GDM1 (cell line): Measurements from ENCODE around the gene ZBTB20.

Experiments used
- DNase-seq: peaks from one replicate; lab custom pipeline; 2025; lab: John Stamatoyannopoulos, UW

Gene ZBTB20

GRCh38 chr3:114408736-114409670, 738.1 kb downstream of the ZBTB20 start:
- DNase-seq, result no peak

- DNase-seq, result no peak
Observed at GRCh38 chr3:114406922-114407321, 740.2 kb downstream of the ZBTB20 start.

- DNase-seq, result no peak
Observed at GRCh38 chr3:114406286-114406685, 740.8 kb downstream of the ZBTB20 start.

- no peak for DNase-seq
Observed at GRCh38 chr3:114405202-114405990, 741.7 kb downstream of the ZBTB20 start.

GRCh38 chr3:114404590-114404989, 742.5 kb downstream of the ZBTB20 start:
- no peak for DNase-seq

GRCh38 chr3:114402838-114403237, 744.2 kb downstream of the ZBTB20 start:
- no peak for DNase-seq

GRCh38 chr3:114401346-114401745, 745.7 kb downstream of the ZBTB20 start:
- DNase-seq, result no peak

- no peak for DNase-seq
Observed at GRCh38 chr3:114400371-114400770, 746.7 kb downstream of the ZBTB20 start.

- no peak for DNase-seq
Observed at GRCh38 chr3:114394551-114394950, 752.5 kb downstream of the ZBTB20 start.

GRCh38 chr3:114393367-114394072, 753.6 kb downstream of the ZBTB20 start:
- DNase-seq, result no peak

- no peak for DNase-seq
Observed at GRCh38 chr3:114392831-114393230, 754.3 kb downstream of the ZBTB20 start.

GRCh38 chr3:114389156-114389555, 757.9 kb downstream of the ZBTB20 start:
- no peak for DNase-seq

GRCh38 chr3:114384558-114384903, 762.6 kb downstream of the ZBTB20 start:
- no peak for DNase-seq

- peak; percentile 46 for DNase-seq
Observed at GRCh38 chr3:114383875-114384557, 763.1 kb downstream of the ZBTB20 start.

- DNase-seq, result no peak
Observed at GRCh38 chr3:114380233-114380651, 766.8 kb downstream of the ZBTB20 start.

- no peak for DNase-seq
Observed at GRCh38 chr3:114379266-114379665, 767.8 kb downstream of the ZBTB20 start.

- no peak for DNase-seq
Observed at GRCh38 chr3:114378760-114379159, 768.3 kb downstream of the ZBTB20 start.

- no peak for DNase-seq
Observed at GRCh38 chr3:114377426-114377825, 769.7 kb downstream of the ZBTB20 start.

GRCh38 chr3:114376516-114377185, 770.4 kb downstream of the ZBTB20 start:
- DNase-seq, result no peak

- no peak for DNase-seq
Observed at GRCh38 chr3:114375608-114376421, 771.3 kb downstream of the ZBTB20 start.
